Dermis microvascular lymphatic vessel endothelial cell (primary cell): Measurements from ENCODE around the gene NPAS2. TPM values are rescaled to one million over a fixed set of nuclear protein-coding genes. Genes with fewer than 3 reads are reported as not detected.

Experiments used
- DNase-seq, 2 donors: peaks; one replicate each; pipeline versions ENCODE4 v3.0.0 to v3.0.0-alpha.2; 2010; ENCODE audit warnings: low read depth in 2 of 2
- total RNA-seq: library from RNA; depleted of rRNA; stranded (reverse); fragments of >200 nt; gene quantifications from 2 replicates; pipeline ENCODE4 v1.2.1, GENCODE V29; 2014

Gene NPAS2
- total RNA-seq, 1 donor from 2014 or later: 4.9 TPM

- no peak for DNase-seq
Measured at GRCh38 chr2:101012054-101012705, 192.2 kb downstream of the NPAS2 start.

GRCh38 chr2:101012706-101013181, 192.8 kb downstream of the NPAS2 start:
- peak; percentile 34 to 55 for DNase-seq

DNA sequence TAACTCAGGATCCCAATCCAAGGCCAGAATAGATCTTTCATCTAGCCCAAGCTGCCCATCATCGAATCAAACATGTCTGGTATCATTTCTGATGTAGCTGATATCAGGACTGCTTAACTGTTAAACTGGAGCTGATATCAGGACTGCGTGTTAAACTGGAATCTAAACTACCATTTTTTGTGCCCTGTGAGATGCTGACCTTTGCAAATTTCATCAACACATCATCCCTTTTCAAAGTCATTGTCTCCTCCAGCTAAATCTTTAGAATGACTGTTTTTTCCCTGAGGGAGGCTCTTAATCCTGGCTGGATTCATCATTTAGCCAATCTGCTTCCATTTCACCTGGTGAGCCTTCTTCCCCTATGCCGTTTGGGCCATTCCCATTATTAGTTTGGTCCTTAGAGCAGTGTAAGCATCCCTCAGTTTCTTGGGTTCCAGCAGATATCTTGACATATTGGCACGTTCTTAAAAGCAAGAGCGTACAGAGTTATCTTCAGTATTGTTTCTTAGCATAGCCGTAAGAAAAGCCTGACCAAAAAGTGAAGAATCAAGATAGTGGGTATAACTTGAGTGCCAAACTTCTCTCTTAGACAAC, 194.4 kb downstream of the NPAS2 start:
- DNase-seq: no peak

- DNase-seq: no peak
Measured at GRCh38 chr2:101017371-101017770, 197.4 kb downstream of the NPAS2 start.

- no peak for DNase-seq
Measured at GRCh38 chr2:101018934-101019333, 199.0 kb downstream of the NPAS2 start.

DNA sequence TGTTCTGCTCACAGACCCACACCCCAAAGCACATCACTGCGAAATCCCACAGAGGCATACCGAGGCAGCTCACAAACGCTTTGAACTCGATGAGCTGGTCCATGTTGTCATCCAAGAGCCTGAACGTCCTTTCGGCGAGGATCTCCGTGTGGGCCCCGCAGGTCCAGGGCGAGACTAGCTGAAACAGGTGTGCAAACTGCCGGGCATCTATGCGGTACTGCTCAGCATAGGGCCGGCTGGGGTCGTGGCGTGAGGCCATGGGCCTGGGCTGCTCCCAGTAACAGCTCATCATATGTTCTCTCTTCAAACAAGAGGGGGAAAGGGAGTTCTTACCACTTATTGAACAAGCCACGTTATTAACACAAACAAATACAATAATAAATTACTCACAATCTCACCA, 202.3 kb downstream of the NPAS2 start:
- DNase-seq: no peak

- DNase-seq: no peak
Measured at GRCh38 chr2:101023327-101024107, 203.6 kb downstream of the NPAS2 start.

- DNase-seq: no peak
Measured at GRCh38 chr2:101025561-101025960, 205.6 kb downstream of the NPAS2 start.

DNA sequence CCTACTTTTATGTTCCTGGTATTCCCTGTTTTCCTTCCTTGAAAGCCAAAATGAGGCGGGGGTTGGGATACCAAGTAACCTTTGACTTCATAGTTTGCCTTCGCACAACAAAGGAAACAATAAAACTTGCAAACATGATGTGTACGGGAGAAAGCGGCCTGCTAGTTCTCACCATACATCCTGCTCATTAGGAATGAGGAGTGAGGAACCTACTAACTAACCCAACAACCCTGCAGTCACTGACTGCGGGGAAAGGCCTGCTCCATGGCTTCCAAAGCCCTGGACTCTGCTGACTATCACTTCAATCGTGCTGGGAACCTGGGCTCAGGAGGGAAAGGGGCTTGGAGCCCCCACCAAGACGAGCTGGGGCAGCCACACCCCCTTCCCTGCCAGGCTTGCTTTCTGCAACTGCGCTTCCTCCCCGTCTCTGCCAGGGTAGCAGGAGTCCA, 206.3 kb downstream of the NPAS2 start:
- DNase-seq: no peak

- no peak for DNase-seq
Measured at GRCh38 chr2:101026923-101027469, 207.1 kb downstream of the NPAS2 start.

GRCh38 chr2:101027852-101028251, 207.9 kb downstream of the NPAS2 start:
- DNase-seq: no peak

- DNase-seq: no peak
Measured at GRCh38 chr2:101030866-101031554, 211.1 kb downstream of the NPAS2 start.

DNA sequence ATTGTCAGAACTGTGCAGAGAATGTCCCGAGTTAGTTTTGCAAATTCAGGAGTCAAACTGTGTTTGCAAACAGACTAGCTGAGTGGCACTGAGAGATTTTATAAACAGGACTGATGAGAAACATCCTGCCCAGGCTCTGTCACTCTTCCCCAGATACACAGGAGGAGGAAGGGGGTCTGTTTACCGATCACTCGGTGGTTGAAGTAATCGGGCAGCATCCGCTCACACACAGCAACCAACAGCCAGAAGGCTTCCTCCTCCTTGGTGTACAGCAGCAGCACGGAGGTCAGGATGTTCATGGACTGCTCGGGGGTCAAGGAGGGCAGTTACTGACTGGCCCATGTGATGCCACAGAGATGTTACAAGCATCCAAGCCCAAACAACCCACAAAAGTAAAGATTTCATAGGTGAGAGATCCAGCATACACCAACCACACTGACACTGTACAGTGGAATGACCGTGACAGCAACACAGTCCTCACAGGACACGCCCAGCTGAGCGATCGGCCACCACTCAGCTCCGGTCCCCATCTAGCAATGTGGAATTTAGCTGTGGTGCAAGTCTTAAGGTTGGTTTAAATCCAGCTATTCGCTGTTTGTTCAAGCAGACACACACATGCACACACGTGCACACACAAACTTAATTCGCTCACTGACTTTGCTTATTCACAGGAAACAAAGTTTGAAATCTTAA, 212.3 kb downstream of the NPAS2 start:
- DNase-seq: no peak

GRCh38 chr2:101036562-101036961, 216.6 kb downstream of the NPAS2 start:
- DNase-seq: peak; percentile 17 to 43

- DNase-seq: no peak
Measured at GRCh38 chr2:101037161-101037755, 217.3 kb downstream of the NPAS2 start.

DNA sequence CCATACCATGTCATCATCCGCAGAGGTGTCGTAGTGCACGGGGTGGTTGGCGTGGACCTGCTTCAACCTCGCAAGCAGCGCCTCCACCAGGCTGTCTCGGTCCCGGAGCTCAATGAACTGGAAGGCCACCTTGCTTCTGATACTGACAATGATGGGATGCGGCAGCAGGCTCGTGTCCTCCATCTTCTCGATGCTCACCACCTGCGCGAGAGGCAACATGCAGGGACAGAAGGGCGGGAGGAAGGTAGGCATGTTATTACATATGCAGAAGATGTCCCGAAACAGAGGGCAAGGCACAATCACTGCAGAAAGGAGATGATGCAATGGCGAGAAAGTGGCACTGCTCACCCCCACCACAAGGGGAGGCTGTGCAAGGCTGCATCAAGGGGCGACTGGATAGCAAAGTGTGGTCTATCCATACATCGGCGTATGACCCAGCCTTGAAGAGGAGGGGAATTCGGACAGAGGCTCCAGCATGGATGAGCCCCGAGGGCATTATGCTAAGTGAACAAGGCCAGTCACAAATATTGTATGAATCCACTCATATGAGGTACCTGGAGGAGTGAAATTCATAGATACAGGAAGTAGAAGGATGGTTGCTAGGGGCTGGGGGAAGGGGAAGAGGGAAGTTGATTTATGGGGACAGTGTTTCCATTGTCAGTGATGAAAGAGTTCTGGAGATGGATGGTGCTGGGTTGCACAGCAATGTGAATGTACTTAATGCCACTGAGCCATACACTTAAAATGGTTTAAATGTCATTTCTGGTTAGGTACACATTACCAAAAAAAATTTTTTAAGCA, 218.7 kb downstream of the NPAS2 start:
- DNase-seq: peak in 1 of 2 donors; percentile 54

GRCh38 chr2:101040072-101040471, 220.1 kb downstream of the NPAS2 start:
- no peak for DNase-seq

DNA sequence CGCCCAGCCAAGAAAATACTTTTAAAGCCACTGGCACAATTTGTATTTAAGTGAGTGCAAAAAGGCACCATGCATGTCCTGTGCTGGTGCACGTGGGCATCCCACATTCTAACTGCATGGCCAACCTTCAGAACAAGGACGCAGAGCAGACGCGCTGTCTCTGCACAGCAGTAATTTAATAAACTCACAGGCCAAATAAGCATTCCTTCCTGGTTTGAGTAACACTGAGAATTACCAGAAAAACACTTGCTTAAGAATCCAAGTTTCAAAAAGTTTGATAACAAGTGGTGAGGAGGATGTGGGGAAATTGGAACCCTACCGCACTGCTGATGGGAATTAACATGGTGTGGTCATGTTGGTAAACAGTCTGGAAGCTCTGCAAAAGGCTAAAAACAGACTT, 220.8 kb downstream of the NPAS2 start:
- DNase-seq: no peak

DNA sequence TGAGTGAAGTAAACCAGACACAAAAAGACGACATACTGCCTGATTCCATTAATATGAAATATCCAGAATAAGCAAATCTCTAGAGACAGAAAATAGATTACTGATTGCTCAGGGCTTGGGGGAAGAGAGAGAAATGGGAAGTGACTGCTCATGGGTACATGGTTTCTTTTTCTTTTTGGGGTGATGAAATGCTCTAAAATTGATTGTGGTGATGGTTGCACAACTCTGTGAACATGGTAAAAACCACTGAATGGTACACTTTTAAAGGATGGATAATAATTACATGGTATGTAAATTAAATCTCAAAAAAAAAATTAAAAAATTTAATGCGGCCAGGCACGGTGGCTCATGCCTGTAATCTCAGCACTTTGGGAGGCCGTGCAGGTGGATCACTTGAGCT, 221.5 kb downstream of the NPAS2 start:
- no peak for DNase-seq

GRCh38 chr2:101045330-101045729, 225.4 kb downstream of the NPAS2 start:
- DNase-seq: no peak
